Measurements from ENCODE around the gene ETDA. TPM values are rescaled to one million over a fixed set of nuclear protein-coding genes. Genes with fewer than 3 reads are reported as not detected.

The ETDA gene
- total and polyA plus RNA-seq, 4 donors = not detected

DNA sequence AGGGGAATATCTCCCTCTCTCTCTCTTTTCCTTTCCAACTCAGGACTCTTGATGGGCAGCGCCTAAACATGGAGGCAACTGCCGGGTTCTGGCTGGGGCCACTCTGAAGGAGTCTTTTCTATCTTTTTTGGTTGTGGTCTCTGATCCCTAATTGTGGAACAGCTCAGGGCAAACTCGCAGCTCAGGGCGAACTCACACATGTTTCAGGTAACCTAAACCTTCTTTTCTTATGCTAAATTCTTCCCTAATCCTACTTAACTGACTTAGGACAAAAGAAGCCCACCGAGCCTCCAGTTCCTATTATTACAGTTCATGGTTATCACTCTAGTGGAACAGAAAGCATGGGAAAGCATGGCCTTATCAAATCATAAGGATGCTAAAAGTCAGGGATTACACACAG lies 21.3 kb downstream of the ETDA start:
- no peaks in the 10 kb centered on the region for H3K4me1 ChIP-seq (ENCODE audit: control insufficient read depth in 5 of 5, insufficient read depth in 5 of 5, low read length in 5 of 5)
- no peak overlapping the region for H3K4me3 ChIP-seq
- no peak overlapping the region for H3K9ac ChIP-seq (ENCODE audit: insufficient read depth in 1 of 2, low read length in 2 of 2)
- no peak for TF ChIP-seq CTCF (IDR thresholded peaks at IDR 0.05; ENCODE audit: control extremely low read depth, extremely low read depth)
- WGBS, 2 donors = 73 to 96% methylated on average over 5 of the region's 5 CpGs
- H3K9me3 ChIP-seq (ENCODE audit: control insufficient read depth in 4 of 4, insufficient read depth in 3 of 4, low read length in 3 of 4) = peaks cover 0 to 5% (median 1%) of the 10 kb centered on the region in 4 donors
- ATAC-seq (ENCODE audit: insufficient read depth, low FRiP score) = no peak
- no peaks in the 10 kb centered on the region for H3K36me3 ChIP-seq (ENCODE audit: control insufficient read depth in 4 of 4, insufficient read depth in 4 of 4, low read length in 4 of 4)
- no peak overlapping the region for H3K27ac ChIP-seq (ENCODE audit: low read depth in 1 of 2, low read length in 1 of 2)
- no peak for DNase-seq
- peaks cover 0 to 2% (median 0%) of the 10 kb centered on the region in 3 donors for H3K27me3 ChIP-seq (ENCODE audit: control insufficient read depth in 3 of 3, insufficient read depth in 3 of 3, low read length in 2 of 3)

- no peak for ATAC-seq (ENCODE audit: insufficient read depth, low FRiP score)
- peaks cover 0 to 5% (median 0%) of the 10 kb centered on the region in 4 donors for H3K9me3 ChIP-seq (ENCODE audit: control insufficient read depth in 4 of 4, insufficient read depth in 3 of 4, low read length in 3 of 4)
- TF ChIP-seq CTCF (IDR thresholded peaks at IDR 0.05; ENCODE audit: control extremely low read depth, extremely low read depth) = no peak
- no peak for DNase-seq
- H3K4me3 ChIP-seq = no peak overlapping the region
- H3K9ac ChIP-seq (ENCODE audit: insufficient read depth in 1 of 2, low read length in 2 of 2) = no peak overlapping the region
- H3K27ac ChIP-seq (ENCODE audit: low read depth in 1 of 2, low read length in 1 of 2) = no peak overlapping the region
- H3K4me1 ChIP-seq (ENCODE audit: control insufficient read depth in 5 of 5, insufficient read depth in 5 of 5, low read length in 5 of 5) = no peaks in the 10 kb centered on the region
- peaks cover 0 to 2% (median 0%) of the 10 kb centered on the region in 3 donors for H3K27me3 ChIP-seq (ENCODE audit: control insufficient read depth in 3 of 3, insufficient read depth in 3 of 3, low read length in 2 of 3)
- no peaks in the 10 kb centered on the region for H3K36me3 ChIP-seq (ENCODE audit: control insufficient read depth in 4 of 4, insufficient read depth in 4 of 4, low read length in 4 of 4)
Observed at GRCh38 chrX:135275973-135276372, 24.1 kb downstream of the ETDA start.

GRCh38 chrX:135287266-135287823 lies 35.5 kb downstream of the ETDA start:
- no peak for TF ChIP-seq CTCF (IDR thresholded peaks at IDR 0.05; ENCODE audit: control extremely low read depth, extremely low read depth)
- 86 to 96% methylated on average over 2 of the region's 2 CpGs for WGBS, 2 donors

More at GRCh38 chrX:135287266-135287823, 35.5 kb downstream of the ETDA start:
- Histone ChIP-seq H3K9me3 (ENCODE audit: control insufficient read depth in 4 of 4, insufficient read depth in 3 of 4, low read length in 3 of 4) (peaks cover 9 to 31% (median 22%) of the 10 kb centered on the region in 4 donors), H3K27me3 (ENCODE audit: control insufficient read depth in 3 of 3, insufficient read depth in 3 of 3, low read length in 2 of 3) (no peaks in the 10 kb centered on the region), H3K4me1 (ENCODE audit: control insufficient read depth in 5 of 5, insufficient read depth in 5 of 5, low read length in 5 of 5) (no peaks in the 10 kb centered on the region), H3K9ac (ENCODE audit: insufficient read depth in 1 of 2, low read length in 2 of 2) (no peak overlapping the region), H3K27ac (ENCODE audit: low read depth in 1 of 2, low read length in 1 of 2) (no peak overlapping the region), H3K4me3 (no peak overlapping the region), H3K36me3 (ENCODE audit: control insufficient read depth in 4 of 4, insufficient read depth in 4 of 4, low read length in 4 of 4) (peaks cover 0 to 17% (median 10%) of the 10 kb centered on the region in 4 donors)
- DNase-seq (no peak), ATAC-seq (ENCODE audit: insufficient read depth, low FRiP score) (no peak)

All from lung (tissue), 12 donors.